Epithelial cell of proximal tubule (primary cell): ENCODE results near the gene CACNA1A. TPM values are rescaled to one million over a fixed set of nuclear protein-coding genes. Genes with fewer than 3 reads are reported as not detected.
"Not testable (repeated sequence)": the region's sequence is repeated elsewhere in the genome, so short reads cannot be mapped to it uniquely, and the experiment has no call there.

Source experiments
- DNase-seq: peaks from one replicate; pipeline ENCODE4 v3.0.0-alpha.2; 2011; ENCODE audit warnings: low read depth
- H3K4me3 ChIP-seq: 2 replicates; pipeline ENCODE4 v1.5.1; 2011; ENCODE audit warnings: low read depth, mild to moderate bottlenecking, low read length
- CTCF ChIP-seq: conservative IDR thresholded peaks from 2 replicates; pipeline ENCODE4 v1.5.1; 2012; ENCODE audit warnings: low read depth, mild to moderate bottlenecking, low read length
- total RNA-seq: library from RNA; depleted of rRNA; stranded (reverse); fragments of >200 nt; gene quantifications from 2 replicates; pipeline ENCODE4 v1.2.3, GENCODE V29; 2015

Gene CACNA1A
- total RNA-seq, 1 donor from 2014 or later, result 0.98 TPM

DNA sequence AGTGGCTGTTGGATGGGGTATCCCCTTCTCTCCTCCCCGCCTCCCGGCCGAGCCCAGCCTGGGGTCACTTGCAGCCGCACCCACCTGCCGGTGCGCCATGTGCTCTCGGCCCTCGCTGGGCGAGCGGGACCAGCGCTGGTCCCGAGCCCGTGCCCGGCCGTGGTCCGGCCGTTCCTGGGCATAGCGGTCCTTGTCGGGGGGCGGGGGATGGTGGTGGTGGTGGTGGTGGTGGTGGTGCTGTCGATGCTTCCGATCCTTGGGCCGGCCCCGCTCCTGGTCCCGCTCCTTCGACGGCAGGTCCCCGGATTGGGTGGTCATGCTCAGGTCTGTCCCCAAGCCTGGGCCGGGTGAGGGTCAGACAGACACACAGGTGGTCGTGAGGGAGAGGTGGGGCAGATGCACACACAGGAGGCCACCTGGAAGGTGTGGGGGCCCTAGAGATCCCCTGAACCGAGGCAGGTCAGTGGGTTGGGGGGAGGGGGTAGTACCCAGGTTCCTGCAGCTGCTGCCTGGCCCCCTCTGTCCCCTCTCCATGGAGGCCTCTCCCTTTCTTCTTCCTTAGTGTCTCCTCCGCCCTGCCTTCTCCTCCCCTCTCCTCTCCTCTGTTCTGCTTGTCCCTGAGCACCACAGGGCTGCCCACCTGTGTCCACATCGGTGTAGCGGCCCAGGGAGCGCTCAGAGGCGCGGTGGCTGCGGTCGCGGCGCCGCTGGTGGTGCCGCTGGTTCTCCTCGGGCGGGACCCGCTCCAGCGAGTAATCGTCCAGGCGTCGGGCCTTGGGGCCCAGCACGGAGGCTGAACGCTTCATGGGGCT, 297.4 kb downstream of the CACNA1A start:
- no peak for DNase-seq
- TF ChIP-seq CTCF, result no peak
- H3K4me3 ChIP-seq, result peak overlapping the region; percentile 45

GRCh38 chr19:13207846-13208671, 298.2 kb downstream of the CACNA1A start:
- TF ChIP-seq CTCF, result no peak
- peak overlapping the region; percentile 45 for H3K4me3 ChIP-seq
- no peak for DNase-seq

- no peak for DNase-seq
- H3K4me3 ChIP-seq, result peak overlapping the region; percentile 45
- TF ChIP-seq CTCF, result no peak
Measured at GRCh38 chr19:13207237-13207845, 298.9 kb downstream of the CACNA1A start.

DNA sequence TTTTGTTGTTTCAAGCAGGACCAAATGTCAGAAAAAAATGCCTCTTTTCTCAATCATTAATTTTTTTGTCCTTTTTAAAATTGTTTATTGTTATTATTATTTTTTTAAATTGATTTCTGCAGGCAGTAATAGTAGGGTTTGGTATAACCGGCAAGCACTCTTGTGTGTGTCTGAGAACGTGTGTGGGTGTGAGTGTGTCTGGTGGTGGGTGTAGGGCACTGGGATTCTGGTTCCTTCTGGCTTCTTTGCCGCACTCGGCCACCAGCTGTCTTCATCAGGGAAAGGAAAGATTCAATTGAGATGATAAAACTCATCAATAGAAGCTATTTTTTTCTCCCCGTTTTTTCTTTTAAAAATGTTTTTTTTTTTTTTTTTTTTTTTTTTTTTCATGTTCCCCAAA, 299.7 kb downstream of the CACNA1A start:
- no peak for TF ChIP-seq CTCF
- no peak overlapping the region for H3K4me3 ChIP-seq
- no peak for DNase-seq

DNA sequence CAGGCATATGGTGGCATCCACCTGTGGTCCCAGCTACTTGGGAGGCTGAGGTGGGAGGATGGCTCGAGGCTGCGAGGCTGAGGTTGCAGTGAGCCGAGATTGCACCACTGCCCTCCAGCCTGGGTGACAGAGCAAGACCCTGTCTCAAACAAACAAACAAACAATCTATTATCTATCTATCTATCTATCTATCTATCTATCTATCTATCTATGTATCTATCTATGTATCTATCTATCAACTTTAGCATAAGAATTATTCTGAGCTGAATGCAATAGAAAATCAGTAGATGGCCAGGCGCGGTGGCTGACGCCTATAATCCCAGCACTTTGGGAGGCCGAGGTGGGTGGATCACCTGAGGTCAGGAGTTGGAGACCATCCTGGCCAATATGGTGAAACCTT, 304.2 kb downstream of the CACNA1A start:
- not testable (repeated sequence) for H3K4me3 ChIP-seq, DNase-seq

DNA sequence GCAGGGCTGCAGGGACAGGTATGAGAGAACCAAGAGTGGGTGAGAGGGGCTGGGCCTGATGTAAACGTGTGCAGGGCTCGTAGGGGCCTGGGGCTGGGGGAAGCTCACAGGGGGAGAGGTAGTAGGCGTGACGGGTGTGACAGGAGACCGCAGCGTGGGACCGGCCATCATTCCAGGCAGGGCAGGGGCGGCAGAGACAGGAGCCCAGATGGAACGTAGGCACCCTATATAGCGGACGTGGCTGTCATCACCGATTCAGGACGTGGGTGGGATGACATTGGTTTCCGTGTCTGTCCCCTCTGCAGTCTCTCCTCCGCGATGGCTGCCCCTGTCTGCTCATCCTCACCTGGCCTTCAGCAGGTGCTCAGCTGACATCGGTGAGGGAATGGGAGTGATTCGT, 307.6 kb downstream of the CACNA1A start:
- TF ChIP-seq CTCF, result no peak
- no peak for DNase-seq
- no peak overlapping the region for H3K4me3 ChIP-seq

DNA sequence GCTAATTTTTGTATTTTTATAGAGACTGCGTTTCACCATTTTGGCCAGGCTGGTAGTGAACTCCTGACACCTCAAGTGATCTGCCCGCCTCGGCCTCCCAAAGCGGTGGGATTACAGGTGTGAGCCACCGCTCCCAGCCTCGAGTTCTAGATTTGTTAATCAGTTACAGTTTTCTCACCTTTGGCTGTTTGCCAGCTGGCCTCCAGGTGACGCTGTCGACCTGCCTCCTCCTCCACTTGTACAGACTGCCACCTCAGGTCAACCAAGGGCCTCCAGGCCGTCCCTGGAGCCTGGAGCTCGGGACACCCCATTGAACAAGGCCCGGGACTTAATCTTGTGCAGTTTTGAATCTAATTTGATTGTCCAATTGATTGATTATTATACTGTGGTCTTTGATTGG, 310.6 kb downstream of the CACNA1A start:
- TF ChIP-seq CTCF, result peak; percentile 31
- no peak for DNase-seq
- H3K4me3 ChIP-seq, result no peak overlapping the region
